Measurements from ENCODE around the gene SSH3.
A peak's percentile ranks its signal among the peaks of the same experiment; 100 is the strongest.

DNA sequence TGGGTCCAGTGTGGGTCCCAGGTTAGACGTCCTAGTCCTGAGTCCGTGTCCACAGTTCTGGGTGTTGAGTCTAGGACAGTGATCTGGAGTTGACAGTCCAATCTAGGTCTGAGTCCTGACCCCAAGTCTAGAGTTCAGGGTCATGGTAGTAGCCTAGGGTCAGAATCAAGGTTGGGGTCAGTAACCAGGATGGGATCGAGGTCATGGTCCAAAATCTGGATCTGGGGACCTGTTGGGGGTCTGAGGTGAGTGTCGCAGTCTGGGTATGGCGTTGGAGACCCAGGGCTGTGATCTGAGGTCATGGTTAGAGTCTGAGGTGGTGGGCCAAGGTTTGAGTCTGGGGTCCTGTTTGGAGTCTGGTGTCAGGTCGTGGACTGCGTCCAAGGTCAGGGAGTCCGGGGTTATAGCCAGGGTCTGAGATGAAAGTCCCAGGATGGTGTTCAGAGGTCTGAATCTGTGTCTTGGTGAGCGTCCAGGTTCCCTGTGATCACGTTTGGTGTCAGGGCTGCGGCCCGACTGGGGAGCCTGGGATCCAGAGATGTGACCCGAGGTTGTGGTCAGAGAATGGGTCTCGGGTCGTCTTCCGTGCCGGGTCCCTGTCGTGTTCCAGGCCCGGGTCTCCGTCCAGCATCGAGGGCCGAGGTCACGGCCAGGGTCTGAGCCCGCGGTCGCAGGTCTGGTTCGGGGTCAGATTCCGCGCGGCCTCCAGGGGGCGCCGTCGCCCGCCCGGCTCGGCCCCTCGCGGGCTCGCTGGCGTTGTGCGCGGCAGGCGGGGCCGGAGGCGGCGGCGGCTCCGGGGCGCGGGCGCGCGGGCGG is 37.5 kb upstream of the SSH3 start:
- TF ChIP-seq, protein P1, sequence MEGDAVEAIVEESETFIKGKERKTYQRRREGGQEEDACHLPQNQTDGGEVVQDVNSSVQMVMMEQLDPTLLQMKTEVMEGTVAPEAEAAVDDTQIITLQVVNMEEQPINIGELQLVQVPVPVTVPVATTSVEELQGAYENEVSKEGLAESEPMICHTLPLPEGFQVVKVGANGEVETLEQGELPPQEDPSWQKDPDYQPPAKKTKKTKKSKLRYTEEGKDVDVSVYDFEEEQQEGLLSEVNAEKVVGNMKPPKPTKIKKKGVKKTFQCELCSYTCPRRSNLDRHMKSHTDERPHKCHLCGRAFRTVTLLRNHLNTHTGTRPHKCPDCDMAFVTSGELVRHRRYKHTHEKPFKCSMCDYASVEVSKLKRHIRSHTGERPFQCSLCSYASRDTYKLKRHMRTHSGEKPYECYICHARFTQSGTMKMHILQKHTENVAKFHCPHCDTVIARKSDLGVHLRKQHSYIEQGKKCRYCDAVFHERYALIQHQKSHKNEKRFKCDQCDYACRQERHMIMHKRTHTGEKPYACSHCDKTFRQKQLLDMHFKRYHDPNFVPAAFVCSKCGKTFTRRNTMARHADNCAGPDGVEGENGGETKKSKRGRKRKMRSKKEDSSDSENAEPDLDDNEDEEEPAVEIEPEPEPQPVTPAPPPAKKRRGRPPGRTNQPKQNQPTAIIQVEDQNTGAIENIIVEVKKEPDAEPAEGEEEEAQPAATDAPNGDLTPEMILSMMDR (IDR thresholded peaks at IDR 0.05; ENCODE audit: insufficient read depth, low read length), result peak; percentile 28
- TF ChIP-seq POLR2AphosphoS5 (IDR thresholded peaks at IDR 0.05; ENCODE audit: low read depth) (no peak), GABPA (IDR thresholded peaks at IDR 0.05; ENCODE audit: low read depth) (no peak)
- TF ChIP-seq, protein P2, sequence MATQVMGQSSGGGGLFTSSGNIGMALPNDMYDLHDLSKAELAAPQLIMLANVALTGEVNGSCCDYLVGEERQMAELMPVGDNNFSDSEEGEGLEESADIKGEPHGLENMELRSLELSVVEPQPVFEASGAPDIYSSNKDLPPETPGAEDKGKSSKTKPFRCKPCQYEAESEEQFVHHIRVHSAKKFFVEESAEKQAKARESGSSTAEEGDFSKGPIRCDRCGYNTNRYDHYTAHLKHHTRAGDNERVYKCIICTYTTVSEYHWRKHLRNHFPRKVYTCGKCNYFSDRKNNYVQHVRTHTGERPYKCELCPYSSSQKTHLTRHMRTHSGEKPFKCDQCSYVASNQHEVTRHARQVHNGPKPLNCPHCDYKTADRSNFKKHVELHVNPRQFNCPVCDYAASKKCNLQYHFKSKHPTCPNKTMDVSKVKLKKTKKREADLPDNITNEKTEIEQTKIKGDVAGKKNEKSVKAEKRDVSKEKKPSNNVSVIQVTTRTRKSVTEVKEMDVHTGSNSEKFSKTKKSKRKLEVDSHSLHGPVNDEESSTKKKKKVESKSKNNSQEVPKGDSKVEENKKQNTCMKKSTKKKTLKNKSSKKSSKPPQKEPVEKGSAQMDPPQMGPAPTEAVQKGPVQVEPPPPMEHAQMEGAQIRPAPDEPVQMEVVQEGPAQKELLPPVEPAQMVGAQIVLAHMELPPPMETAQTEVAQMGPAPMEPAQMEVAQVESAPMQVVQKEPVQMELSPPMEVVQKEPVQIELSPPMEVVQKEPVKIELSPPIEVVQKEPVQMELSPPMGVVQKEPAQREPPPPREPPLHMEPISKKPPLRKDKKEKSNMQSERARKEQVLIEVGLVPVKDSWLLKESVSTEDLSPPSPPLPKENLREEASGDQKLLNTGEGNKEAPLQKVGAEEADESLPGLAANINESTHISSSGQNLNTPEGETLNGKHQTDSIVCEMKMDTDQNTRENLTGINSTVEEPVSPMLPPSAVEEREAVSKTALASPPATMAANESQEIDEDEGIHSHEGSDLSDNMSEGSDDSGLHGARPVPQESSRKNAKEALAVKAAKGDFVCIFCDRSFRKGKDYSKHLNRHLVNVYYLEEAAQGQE (IDR thresholded peaks at IDR 0.05; ENCODE audit: insufficient replicate concordance, low read depth), result no peak

All from HL-60 (cell line).